ENCODE data around the gene ZNF483. TPM values are rescaled to one million over a fixed set of nuclear protein-coding genes. Genes with fewer than 3 reads are reported as not detected.

Gene ZNF483
- polyA plus RNA-seq, 1 donor (not counting 4 experiments of a cell fraction or from before 2014, with no cell fraction given), result 0.90 TPM

GRCh38 chr9:111605041-111605559 lies 80.1 kb downstream of the ZNF483 start:
- TF ChIP-seq EZH2 (IDR thresholded peaks at IDR 0.05; ENCODE audit: low read length), result no peak
- no peak for TF ChIP-seq CTCF (optimal IDR thresholded peaks at IDR 0.05 in 1 of 3, IDR thresholded peaks at IDR 0.05 in 1 of 3, conservative IDR thresholded peaks at IDR 0.05 in 1 of 3; ENCODE audit: extremely low read depth in 1 of 3, insufficient read depth in 2 of 3, low read length in 3 of 3)
- Histone ChIP-seq H3K9me3 (ENCODE audit: control insufficient read depth, low read depth, low read length) (no peaks in the 10 kb centered on the region), H3K27me3 (ENCODE audit: control insufficient read depth, extremely low read depth, insufficient read depth, low read length) (no peaks in the 10 kb centered on the region), H3K4me3 (ENCODE audit: control insufficient read depth in 2 of 3, extremely low read depth in 1 of 3, insufficient read depth in 2 of 3, low read depth in 1 of 3, low read length in 3 of 3) (no peak overlapping the region), H3K4me1 (ENCODE audit: control insufficient read depth, extremely low read depth, insufficient read depth, low read length) (peaks cover 11% of the 10 kb centered on the region), H3K79me2 (ENCODE audit: control insufficient read depth, insufficient read depth, low read length) (no peaks in the 10 kb centered on the region), H3K9ac (ENCODE audit: control insufficient read depth, extremely low read depth, insufficient read depth, low read length) (no peak overlapping the region), H2AFZ (ENCODE audit: control insufficient read depth, low read length) (no peak overlapping the region), H3K9me1 (ENCODE audit: control insufficient read depth, extremely low read depth, insufficient read depth, low read length) (no peaks in the 10 kb centered on the region), H3K27ac (ENCODE audit: control insufficient read depth, insufficient read depth, low read length) (no peak overlapping the region), H3K36me3 (ENCODE audit: control insufficient read depth in 2 of 2, extremely low read depth in 1 of 2, insufficient read depth in 2 of 2, low read length in 2 of 2) (no peaks in the 10 kb centered on the region), H4K20me1 (ENCODE audit: control insufficient read depth, extremely low read depth, insufficient read depth, low read length) (no peaks in the 10 kb centered on the region), H3K4me2 (ENCODE audit: control insufficient read depth, extremely low read depth, insufficient read depth, low read depth, low read length) (no peak overlapping the region)
- FAIRE-seq (no peak), DNase-seq (ENCODE audit: low read depth, low spot score) (no peak)
- dilution Hi-C loops (cut with MboI; ENCODE audit: extremely low pct_ligation_motif_present, low sequenced_read_pairs), result no loop called here

- H3K9me1 ChIP-seq (ENCODE audit: control insufficient read depth, extremely low read depth, insufficient read depth, low read length), result no peaks in the 10 kb centered on the region
- dilution Hi-C loops (cut with MboI; ENCODE audit: extremely low pct_ligation_motif_present, low sequenced_read_pairs), result no loop called here
- no peaks in the 10 kb centered on the region for H3K79me2 ChIP-seq (ENCODE audit: control insufficient read depth, insufficient read depth, low read length)
- H4K20me1 ChIP-seq (ENCODE audit: control insufficient read depth, extremely low read depth, insufficient read depth, low read length), result no peaks in the 10 kb centered on the region
- peaks cover 8% of the 10 kb centered on the region for H3K4me1 ChIP-seq (ENCODE audit: control insufficient read depth, extremely low read depth, insufficient read depth, low read length)
- H3K36me3 ChIP-seq (ENCODE audit: control insufficient read depth in 2 of 2, extremely low read depth in 1 of 2, insufficient read depth in 2 of 2, low read length in 2 of 2), result no peaks in the 10 kb centered on the region
- no peaks in the 10 kb centered on the region for H3K9me3 ChIP-seq (ENCODE audit: control insufficient read depth, low read depth, low read length)
- no peak overlapping the region for H3K4me3 ChIP-seq (ENCODE audit: control insufficient read depth in 2 of 3, extremely low read depth in 1 of 3, insufficient read depth in 2 of 3, low read depth in 1 of 3, low read length in 3 of 3)
- TF ChIP-seq CTCF (optimal IDR thresholded peaks at IDR 0.05 in 1 of 3, IDR thresholded peaks at IDR 0.05 in 1 of 3, conservative IDR thresholded peaks at IDR 0.05 in 1 of 3; ENCODE audit: extremely low read depth in 1 of 3, insufficient read depth in 2 of 3, low read length in 3 of 3) (no peak), EZH2 (IDR thresholded peaks at IDR 0.05; ENCODE audit: low read length) (no peak)
- FAIRE-seq, result peak; percentile 65
- DNase-seq (ENCODE audit: low read depth, low spot score), result no peak
- no peak overlapping the region for H3K9ac ChIP-seq (ENCODE audit: control insufficient read depth, extremely low read depth, insufficient read depth, low read length)
- peak overlapping the region; percentile 63 for H2AFZ ChIP-seq (ENCODE audit: control insufficient read depth, low read length)
- peak overlapping the region; percentile 13 for H3K4me2 ChIP-seq (ENCODE audit: control insufficient read depth, extremely low read depth, insufficient read depth, low read depth, low read length)
- no peak overlapping the region for H3K27ac ChIP-seq (ENCODE audit: control insufficient read depth, insufficient read depth, low read length)
- H3K27me3 ChIP-seq (ENCODE audit: control insufficient read depth, extremely low read depth, insufficient read depth, low read length), result no peaks in the 10 kb centered on the region
Measured at GRCh38 chr9:111610149-111610548, 85.2 kb downstream of the ZNF483 start.

All from keratinocyte (primary cell).